HepG2 (cell line): ENCODE measurements around the gene RASL12.

Experiments
- CREB1 ChIP-seq, 2 experiments: fragments of 450-650 bp in 1 of 2; IDR thresholded peaks; 2 replicates each; pipeline ENCODE4 v1.6.1; 2016 to 2017; ENCODE audit warnings: control low read depth in 1 of 2, mild to moderate bottlenecking in 1 of 2, missing compliant biosample characterization in 1 of 2, missing genetic modification characterization in 1 of 2
- EP300 ChIP-seq, 3 experiments: sonication (generic) in 1 of 3; formaldehyde crosslinking in 1 of 3; IDR thresholded peaks; 2 replicates each; pipeline versions ENCODE4 v1.5.1 to v1.6.1; 2011 to 2020; ENCODE audit warnings: low read depth in 2 of 3, low read length in 2 of 3, borderline replicate concordance in 1 of 3, improper control_type of control experiment in 1 of 3, mild to moderate bottlenecking in 1 of 3, missing genetic modification reagents in 1 of 3, moderate library complexity in 1 of 3
- ETV6 ChIP-seq: sonication (generic); formaldehyde crosslinking; conservative IDR thresholded peaks from 2 replicates; pipeline ENCODE4 v1.4.0; 2020; ENCODE audit warnings: missing genetic modification reagents
- MIER3 ChIP-seq: IDR thresholded peaks from 2 replicates; pipeline ENCODE4 v1.6.1; 2016; ENCODE audit warnings: missing compliant biosample characterization, borderline replicate concordance
- MYC ChIP-seq: sonication (generic); formaldehyde crosslinking; IDR thresholded peaks from 2 replicates; pipeline ENCODE4 v1.9.0; 2021; ENCODE audit warnings: missing genetic modification reagents, borderline replicate concordance
- MYNN ChIP-seq: sonication (generic); formaldehyde crosslinking; IDR thresholded peaks from 2 replicates; pipeline ENCODE4 v1.4.0; 2020; ENCODE audit warnings: mild to moderate bottlenecking, low read depth, missing genetic modification reagents
- NFE2L2 ChIP-seq: fragments of 150-350 bp; IDR thresholded peaks from 2 replicates; pipeline ENCODE4 v1.6.1; 2014; ENCODE audit warnings: low read length
- SMARCC2 ChIP-seq: fragments of 450-650 bp; IDR thresholded peaks from 2 replicates; pipeline ENCODE4 v1.6.1; 2017; ENCODE audit warnings: antibody characterized with exemption, mild to moderate bottlenecking
- TRIM24 ChIP-seq: sonication (generic); formaldehyde crosslinking; IDR thresholded peaks from 2 replicates; pipeline ENCODE4 v1.8.0; 2022; ENCODE audit warnings: mild to moderate bottlenecking, missing genetic modification reagents
- ZBTB38 ChIP-seq: sonication (generic); formaldehyde crosslinking; IDR thresholded peaks from 2 replicates; pipeline ENCODE4 v1.5.1; 2020; ENCODE audit warnings: mild to moderate bottlenecking, missing genetic modification reagents
- TF ChIP-seq, protein P1 (sequence below): sonication (generic); formaldehyde crosslinking; IDR thresholded peaks from 2 replicates; pipeline ENCODE4 v1.4.0; 2020; ENCODE audit warnings: mild to moderate bottlenecking, low read depth, missing genetic modification reagents
- TF ChIP-seq, protein P2 (sequence below): sonication (generic); formaldehyde crosslinking; IDR thresholded peaks from 2 replicates; pipeline ENCODE4 v1.8.1; 2023; ENCODE audit warnings: missing genetic modification reagents, inconsistent platforms, borderline replicate concordance

GRCh38 chr15:65060641-65061397 lies 7.0 kb downstream of the RASL12 start:
- no peak for TF ChIP-seq MIER3
- TF ChIP-seq NFE2L2 = no peak
- TF ChIP-seq CREB1 (IDR thresholded peaks at IDR 0.05) = no peak
- TF ChIP-seq CREB1 (CRISPR knock-in tag; IDR thresholded peaks at IDR 0.05) = no peak
- no peak for TF ChIP-seq MYNN (CRISPR knock-in tag)
- TF ChIP-seq, protein P1, sequence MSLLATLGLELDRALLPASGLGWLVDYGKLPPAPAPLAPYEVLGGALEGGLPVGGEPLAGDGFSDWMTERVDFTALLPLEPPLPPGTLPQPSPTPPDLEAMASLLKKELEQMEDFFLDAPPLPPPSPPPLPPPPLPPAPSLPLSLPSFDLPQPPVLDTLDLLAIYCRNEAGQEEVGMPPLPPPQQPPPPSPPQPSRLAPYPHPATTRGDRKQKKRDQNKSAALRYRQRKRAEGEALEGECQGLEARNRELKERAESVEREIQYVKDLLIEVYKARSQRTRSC (CRISPR knock-in tag) = no peak
- TF ChIP-seq MYC (CRISPR knock-in tag) = no peak
- TF ChIP-seq SMARCC2 = no peak
- no peak for TF ChIP-seq TRIM24
- no peak for TF ChIP-seq ETV6 (CRISPR knock-in tag)
- TF ChIP-seq, protein P2, sequence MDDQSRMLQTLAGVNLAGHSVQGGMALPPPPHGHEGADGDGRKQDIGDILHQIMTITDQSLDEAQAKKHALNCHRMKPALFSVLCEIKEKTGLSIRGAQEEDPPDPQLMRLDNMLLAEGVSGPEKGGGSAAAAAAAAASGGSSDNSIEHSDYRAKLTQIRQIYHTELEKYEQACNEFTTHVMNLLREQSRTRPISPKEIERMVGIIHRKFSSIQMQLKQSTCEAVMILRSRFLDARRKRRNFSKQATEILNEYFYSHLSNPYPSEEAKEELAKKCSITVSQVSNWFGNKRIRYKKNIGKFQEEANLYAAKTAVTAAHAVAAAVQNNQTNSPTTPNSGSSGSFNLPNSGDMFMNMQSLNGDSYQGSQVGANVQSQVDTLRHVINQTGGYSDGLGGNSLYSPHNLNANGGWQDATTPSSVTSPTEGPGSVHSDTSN = no peak
- no peak for TF ChIP-seq EP300 (IDR thresholded peaks at IDR 0.05; ENCODE audit: low read depth in 2 of 2, low read length in 2 of 2)
- TF ChIP-seq EP300 (CRISPR knock-in tag; IDR thresholded peaks at IDR 0.05; ENCODE audit: borderline replicate concordance) = no peak
- no peak for TF ChIP-seq ZBTB38 (CRISPR knock-in tag)
